ENCODE measurements around the gene CHST11.
A peak's percentile ranks its signal among the peaks of the same experiment; 100 is the strongest.

CHST11 gene

DNA sequence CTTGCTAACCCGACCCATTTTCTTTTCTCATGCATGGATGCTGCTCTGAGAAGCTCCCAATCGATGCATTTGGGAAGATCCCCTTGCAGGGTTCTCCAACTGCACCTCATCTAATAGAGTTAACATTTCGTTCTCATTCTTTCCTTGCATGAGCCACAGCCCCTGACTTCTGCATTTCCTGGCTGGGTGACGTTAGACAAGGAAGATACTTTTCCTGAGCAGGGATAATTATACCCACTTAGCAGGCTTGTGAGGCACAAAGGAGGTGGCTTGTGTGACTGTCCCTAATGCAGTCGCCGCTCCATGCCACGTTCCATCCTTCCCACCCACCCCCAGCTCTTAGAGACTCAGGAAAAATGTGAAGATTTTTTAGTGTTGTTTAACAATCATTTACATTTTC lies 195.1 kb downstream of the CHST11 start:
- no peak overlapping the region for H3K4me3 ChIP-seq (ENCODE audit: low read length)
- DNase-seq (ENCODE audit: low read depth), result no peak
- no peak for TF ChIP-seq CTCF (conservative IDR thresholded peaks at IDR 0.05; ENCODE audit: low read depth, low read length)

DNA sequence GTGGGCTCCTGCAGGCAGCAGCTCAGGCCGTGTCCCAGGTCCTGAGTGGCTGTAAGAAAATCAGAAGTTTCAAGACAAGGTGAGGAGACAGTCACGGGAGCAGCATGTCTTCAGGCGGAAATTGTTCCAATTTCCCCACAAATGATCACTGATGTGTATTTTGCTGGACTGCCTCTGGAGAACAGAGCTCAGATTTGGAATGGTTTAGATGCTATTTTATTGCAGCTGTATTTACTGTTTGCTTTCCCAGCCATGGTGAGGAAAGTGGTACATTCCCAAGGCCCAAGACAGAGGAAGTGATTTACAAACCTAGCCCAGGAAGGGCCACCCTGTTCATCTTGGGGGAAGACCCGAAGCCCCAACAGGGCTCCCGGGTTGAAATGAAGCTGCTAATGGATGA lies 195.6 kb downstream of the CHST11 start:
- TF ChIP-seq CTCF (conservative IDR thresholded peaks at IDR 0.05; ENCODE audit: low read depth, low read length), result no peak
- DNase-seq (ENCODE audit: low read depth), result no peak
- no peak overlapping the region for H3K4me3 ChIP-seq (ENCODE audit: low read length)

- no peak overlapping the region for H3K4me3 ChIP-seq (ENCODE audit: low read length)
- DNase-seq (ENCODE audit: low read depth), result no peak
- no peak for TF ChIP-seq CTCF (conservative IDR thresholded peaks at IDR 0.05; ENCODE audit: low read depth, low read length)
Measured at GRCh38 chr12:104652910-104653309, 196.2 kb downstream of the CHST11 start.

DNA sequence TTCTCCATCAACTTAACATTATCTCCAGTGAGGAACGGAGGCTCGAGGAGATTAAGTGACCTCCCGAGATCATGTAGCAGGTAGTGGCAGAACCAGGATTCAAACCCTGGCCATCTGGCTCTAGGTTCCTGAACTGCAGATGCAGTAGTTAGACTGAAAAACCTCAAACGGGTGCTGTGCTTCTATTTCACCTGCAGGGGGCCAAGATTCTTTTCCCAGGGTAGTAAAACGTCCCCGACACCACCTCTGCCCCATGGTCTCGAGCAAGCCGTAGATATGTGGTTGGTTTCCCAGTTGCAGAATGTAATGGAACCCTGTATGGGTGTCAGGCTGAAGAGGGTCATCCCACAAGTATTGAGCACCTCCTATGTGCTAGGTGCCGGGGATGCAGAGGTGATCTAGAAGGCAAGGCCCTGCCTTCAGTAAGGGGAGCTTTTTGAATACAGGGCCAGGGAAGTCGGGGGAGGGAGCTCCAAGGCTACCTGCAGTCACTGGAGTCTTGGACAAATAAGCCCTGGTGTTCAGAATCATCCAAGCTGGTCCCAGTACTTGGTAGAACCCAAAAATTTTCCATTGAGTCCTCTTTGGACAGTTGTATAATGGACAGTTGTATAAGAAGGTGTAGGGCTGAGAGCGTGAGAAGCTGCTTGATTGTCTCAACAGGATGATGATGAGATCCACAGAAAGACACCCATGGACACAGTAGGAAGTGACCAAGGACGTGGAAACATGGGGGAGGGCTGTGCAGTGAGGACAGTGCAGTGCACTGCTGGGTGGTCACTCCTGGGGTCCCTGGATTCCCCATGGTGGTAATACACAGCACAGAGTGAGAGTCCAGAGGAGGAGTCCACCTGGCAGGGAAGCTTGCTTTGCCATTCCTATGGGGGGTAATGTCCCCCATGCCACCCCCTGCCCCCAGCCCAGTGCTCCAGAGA lies 197.2 kb downstream of the CHST11 start:
- TF ChIP-seq CTCF (conservative IDR thresholded peaks at IDR 0.05; ENCODE audit: low read depth, low read length), result peak; percentile 49
- DNase-seq (ENCODE audit: low read depth), result no peak
- H3K4me3 ChIP-seq (ENCODE audit: low read length), result no peak overlapping the region

- TF ChIP-seq CTCF (conservative IDR thresholded peaks at IDR 0.05; ENCODE audit: low read depth, low read length), result no peak
- DNase-seq (ENCODE audit: low read depth), result no peak
- no peak overlapping the region for H3K4me3 ChIP-seq (ENCODE audit: low read length)
Measured at GRCh38 chr12:104654665-104655609, 198.2 kb downstream of the CHST11 start.

GRCh38 chr12:104656383-104656782 lies 199.6 kb downstream of the CHST11 start:
- DNase-seq (ENCODE audit: low read depth), result no peak
- H3K4me3 ChIP-seq (ENCODE audit: low read length), result no peak overlapping the region
- no peak for TF ChIP-seq CTCF (conservative IDR thresholded peaks at IDR 0.05; ENCODE audit: low read depth, low read length)

All from retinal pigment epithelial cell (primary cell).